ENCODE measurements around the gene RADIL. TPM values are rescaled to one million over a fixed set of nuclear protein-coding genes. Genes with fewer than 3 reads are reported as not detected.

The RADIL gene
- total RNA-seq, 2 donors from 2014 or later = 7.7 to 16.0 TPM

GRCh38 chr7:4919969-4920766, 36.7 kb upstream of the RADIL start:
- H3K27ac ChIP-seq = no peak overlapping the region
- peaks cover 0 to 6% of the 10 kb centered on the region in 2 donors for H3K9me3 ChIP-seq
- no peak for DNase-seq (ENCODE audit: low spot score)
- TF ChIP-seq CTCF (IDR thresholded peaks at IDR 0.05) = no peak
- no peak overlapping the region for H3K4me3 ChIP-seq
- no peaks in the 10 kb centered on the region for H3K36me3 ChIP-seq
- H3K4me1 ChIP-seq = no peaks in the 10 kb centered on the region
- H3K27me3 ChIP-seq = no peaks in the 10 kb centered on the region

- no peaks in the 10 kb centered on the region for H3K4me1 ChIP-seq
- no peak overlapping the region for H3K4me3 ChIP-seq
- H3K27ac ChIP-seq = no peak overlapping the region
- no peak for DNase-seq (ENCODE audit: low spot score)
- H3K36me3 ChIP-seq = no peaks in the 10 kb centered on the region
- no peaks in the 10 kb centered on the region for H3K27me3 ChIP-seq
- no peak for TF ChIP-seq CTCF (IDR thresholded peaks at IDR 0.05)
- H3K9me3 ChIP-seq = peaks cover 0 to 6% of the 10 kb centered on the region in 2 donors
Observed at GRCh38 chr7:4916113-4916512, 32.6 kb upstream of the RADIL start.

- H3K9me3 ChIP-seq = no peaks in the 10 kb centered on the region
- no peaks in the 10 kb centered on the region for H3K36me3 ChIP-seq
- no peak for DNase-seq (ENCODE audit: low spot score)
- no peak for TF ChIP-seq CTCF (IDR thresholded peaks at IDR 0.05)
- H3K4me1 ChIP-seq = no peaks in the 10 kb centered on the region
- H3K4me3 ChIP-seq = no peak overlapping the region
- H3K27me3 ChIP-seq = no peaks in the 10 kb centered on the region
- H3K27ac ChIP-seq = no peak overlapping the region
Observed at GRCh38 chr7:4911111-4911828, 27.8 kb upstream of the RADIL start.

GRCh38 chr7:4906682-4907081, 23.2 kb upstream of the RADIL start:
- DNase-seq (ENCODE audit: low spot score) = no peak
- Histone ChIP-seq H3K27ac (no peak overlapping the region), H3K27me3 (no peaks in the 10 kb centered on the region), H3K36me3 (no peaks in the 10 kb centered on the region), H3K9me3 (no peaks in the 10 kb centered on the region), H3K4me3 (no peak overlapping the region), H3K4me1 (no peaks in the 10 kb centered on the region)
- TF ChIP-seq CTCF (IDR thresholded peaks at IDR 0.05) = no peak

GRCh38 chr7:4905171-4905570, 21.7 kb upstream of the RADIL start:
- TF ChIP-seq CTCF (IDR thresholded peaks at IDR 0.05) = no peak
- DNase-seq (ENCODE audit: low spot score) = no peak
- Histone ChIP-seq H3K4me1 (no peaks in the 10 kb centered on the region), H3K27me3 (no peaks in the 10 kb centered on the region), H3K27ac (no peak overlapping the region), H3K9me3 (no peaks in the 10 kb centered on the region), H3K4me3 (no peak overlapping the region), H3K36me3 (no peaks in the 10 kb centered on the region)

All from right atrium auricular region (tissue), 2 donors.